Pancreas (tissue), 10 donors: ENCODE data around the gene GRK5. TPM values are rescaled to one million over a fixed set of nuclear protein-coding genes. Genes with fewer than 3 reads are reported as not detected.

Experiments
- ATAC-seq, 4 donors: fragments of 200-7000 bp; cut with Tn5 transposase; one replicate each; pipeline versions ENCODE4 v1.8.0 to v1.9.1; 2020; ENCODE audit warnings: mild to moderate bottlenecking in 4 of 4, moderate library complexity in 4 of 4
- DNase-seq, 6 donors: peaks; one replicate each; pipeline ENCODE4 v3.0.0-alpha.2; 2020
- FAIRE-seq: peaks from 2 replicates; lab custom pipeline; 2012; peaks lifted over from hg19 to GRCh38; lab: Jason Lieb, UNC
- H3K27ac ChIP-seq, 4 donors: fragments of 200-600 bp; sonication (generic); 1 replicate in 3 of 4; 2 replicates in 1 of 4; pipeline versions ENCODE4 v1.5.0 to v1.8.0; 2020
- H3K27me3 ChIP-seq, 4 donors: fragments of 200-600 bp; one replicate each; pipeline ENCODE4 v1.8.0; 2021
- H3K36me3 ChIP-seq, 3 donors: fragments of 200-600 bp; sonication (generic) in 1 of 3; one replicate each; pipeline versions ENCODE4 v1.5.0 to v1.8.0; 2020 to 2021
- H3K4me1 ChIP-seq, 3 donors: fragments of 200-600 bp; one replicate each; pipeline ENCODE4 v1.8.0; 2021
- H3K4me3 ChIP-seq, 4 donors: fragments of 200-600 bp; sonication (generic) in 2 of 4; one replicate each; pipeline versions ENCODE4 v1.5.0 to v1.8.0; 2020 to 2021
- H3K9me3 ChIP-seq, 4 donors: fragments of 200-600 bp; one replicate each; pipeline ENCODE4 v1.8.0; 2021
- CTCF ChIP-seq, 4 donors: fragments of 200-600 bp; sonication (generic) in 3 of 4; IDR thresholded peaks; one replicate each; pipeline versions ENCODE4 v1.5.0 to v1.8.0; 2021; ENCODE audit warnings: antibody characterized with exemption in 4 of 4
- WGBS, 2 donors: extraction: QIAGEN DNeasy Blood & Tissue Kit; methylation state at CpG; one replicate each; pipeline ENCODE4 v1.1.7; 2013; 5-methylcytosine and 5-hydroxymethylcytosine counted together
- intact Hi-C, 3 donors: fragments of 100-400 bp; cut with DNase I; formaldehyde crosslinking; loops; one replicate each; pipeline versions ENCODE4 v1.11.1 to v1.14.2; 2022
- polyA plus RNA-seq, 2 donors: library from polyadenylated mRNA; stranded (reverse); fragments of 200-250 nt; gene quantifications; one replicate each; pipeline ENCODE4 v1.2.3, GENCODE V29; 2013
- total RNA-seq, 6 donors: library from RNA; stranded (reverse); fragmentation: NEBNext Ultra II Directional in 4 of 6; extraction: Animal tissue kit (Norgen Biotek cat#: 25700) in 4 of 6; gene quantifications; one replicate each; pipeline versions ENCODE4 v1.2.1 to v1.2.4, GENCODE V29; 2021 to 2023
- donor health status: healthy with polysubstance abuse.
- donor health status: DM: no; HTN: no; CAD: no; lungs with moderate emphysema.
- donor health status: DM: no; HTN: no; CAD: no.
- donor health status: control.
- donor health status: control.
- donor health status: Bipolar disorder and iron deficiency.
- donor health status: DM: yes; HTN: yes; CAD: no.
- donor health status: DM: no; HTN: no; CAD: no.
- donor health status: DM: no; HTN: no; CAD: no.
- donor health status: DM: yes; HTN: yes; CAD: no.

The GRK5 gene
- total RNA-seq: 1 to 10 TPM; 1.4 to 4.1 (median 2.2) TPM
- 1 to 10 TPM; 2.3 to 6.0 TPM for polyA plus RNA-seq

- no peaks in the 10 kb centered on the region for H3K27me3 ChIP-seq
- peak within 1 kb of the TSS; percentile 74 to 98 (median 82) for H3K4me3 ChIP-seq
- H3K36me3 ChIP-seq: no peaks in the 10 kb centered on the region
- TF ChIP-seq CTCF (IDR thresholded peaks at IDR 0.05): no peak
- DNase-seq (peak; percentile 90 to 97 (median 92)), ATAC-seq (peak; percentile 91 to 97 (median 94)), FAIRE-seq (no peak)
- H3K9me3 ChIP-seq: no peaks in the 10 kb centered on the region
- H3K4me1 ChIP-seq: peaks cover 0 to 25% (median 0%) of the 10 kb centered on the region in 3 donors
- H3K27ac ChIP-seq: peak within 1 kb of the TSS; percentile 88 to 97 (median 94)
- intact Hi-C loops: loop anchor here in 2 of 3 donors (10.0 kb wide), 1 partner anchor 207 kb away; no protein-coding TSS in a partner anchor
- WGBS, 2 donors: 0 to 1% methylated on average over 19 to 34 of the region's 34 CpGs
These were observed at the start of gene GRK5 for GRCh38 chr10:119207366-119207666. Gene GRK5 (plus strand): TSS chr10:119207571. CDS start chr10:119207918, 347 bp downstream.

- peaks cover 8 to 52% (median 16%) of the 10 kb centered on the region in 3 donors for H3K36me3 ChIP-seq
- FAIRE-seq (no peak), ATAC-seq (no peak), DNase-seq (no peak)
- no peak for TF ChIP-seq CTCF (IDR thresholded peaks at IDR 0.05)
- H3K9me3 ChIP-seq: no peaks in the 10 kb centered on the region
- no peak overlapping the region for H3K4me3 ChIP-seq
- H3K27ac ChIP-seq: no peak overlapping the region
- 80 to 86% methylated on average over 8 of the region's 8 CpGs for WGBS, 2 donors
- no peaks in the 10 kb centered on the region for H3K27me3 ChIP-seq
- no peaks in the 10 kb centered on the region for H3K4me1 ChIP-seq
- intact Hi-C loops: no loop called here
These were observed 48.0 kb upstream of the GRK5 start for GRCh38 chr10:119159332-119159731.

- TF ChIP-seq CTCF (IDR thresholded peaks at IDR 0.05): no peak
- FAIRE-seq (no peak), DNase-seq (no peak), ATAC-seq (no peak)
- 56 to 61% methylated on average over 11 of the region's 11 CpGs for WGBS, 2 donors
- peaks cover 0 to 5% (median 0%) of the 10 kb centered on the region in 3 donors for H3K4me1 ChIP-seq
- H3K9me3 ChIP-seq: no peaks in the 10 kb centered on the region
- H3K27me3 ChIP-seq: no peaks in the 10 kb centered on the region
- no peak overlapping the region for H3K27ac ChIP-seq
- H3K36me3 ChIP-seq: peaks cover 0 to 27% (median 0%) of the 10 kb centered on the region in 3 donors
- H3K4me3 ChIP-seq: no peak overlapping the region
- intact Hi-C loops: no loop called here
These were observed 45.5 kb upstream of the GRK5 start for GRCh38 chr10:119161680-119162451.

- intact Hi-C loops: no loop called here
- TF ChIP-seq CTCF (IDR thresholded peaks at IDR 0.05): no peak
- no peak overlapping the region for H3K27ac ChIP-seq
- WGBS, 2 donors: 92 to 93% methylated on average over 5 of the region's 5 CpGs
- H3K4me3 ChIP-seq: no peak overlapping the region
- peaks cover 0 to 5% (median 0%) of the 10 kb centered on the region in 3 donors for H3K4me1 ChIP-seq
- H3K9me3 ChIP-seq: no peaks in the 10 kb centered on the region
- FAIRE-seq (no peak), DNase-seq (no peak), ATAC-seq (no peak)
- peaks cover 0 to 25% (median 0%) of the 10 kb centered on the region in 3 donors for H3K36me3 ChIP-seq
- H3K27me3 ChIP-seq: no peaks in the 10 kb centered on the region
These were observed 44.8 kb upstream of the GRK5 start for GRCh38 chr10:119162452-119163092.
